ENCODE data around the gene RPS10.

DNA sequence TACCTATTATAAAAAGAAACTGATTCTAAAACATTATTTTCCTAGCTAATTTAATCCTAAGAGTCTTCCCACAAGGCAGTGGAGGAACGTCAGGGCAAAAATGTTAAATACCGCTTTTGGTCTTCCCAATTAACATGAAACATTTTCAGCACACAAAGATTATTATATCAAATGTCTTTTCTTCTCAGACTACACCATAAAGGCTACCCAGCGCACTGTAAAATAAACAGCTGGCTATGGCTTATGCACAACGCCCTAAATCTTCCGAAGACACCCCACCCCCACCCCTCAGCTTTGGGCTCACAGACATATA lies 34.4 kb downstream of the RPS10 start:
- TF ChIP-seq, protein P1, sequence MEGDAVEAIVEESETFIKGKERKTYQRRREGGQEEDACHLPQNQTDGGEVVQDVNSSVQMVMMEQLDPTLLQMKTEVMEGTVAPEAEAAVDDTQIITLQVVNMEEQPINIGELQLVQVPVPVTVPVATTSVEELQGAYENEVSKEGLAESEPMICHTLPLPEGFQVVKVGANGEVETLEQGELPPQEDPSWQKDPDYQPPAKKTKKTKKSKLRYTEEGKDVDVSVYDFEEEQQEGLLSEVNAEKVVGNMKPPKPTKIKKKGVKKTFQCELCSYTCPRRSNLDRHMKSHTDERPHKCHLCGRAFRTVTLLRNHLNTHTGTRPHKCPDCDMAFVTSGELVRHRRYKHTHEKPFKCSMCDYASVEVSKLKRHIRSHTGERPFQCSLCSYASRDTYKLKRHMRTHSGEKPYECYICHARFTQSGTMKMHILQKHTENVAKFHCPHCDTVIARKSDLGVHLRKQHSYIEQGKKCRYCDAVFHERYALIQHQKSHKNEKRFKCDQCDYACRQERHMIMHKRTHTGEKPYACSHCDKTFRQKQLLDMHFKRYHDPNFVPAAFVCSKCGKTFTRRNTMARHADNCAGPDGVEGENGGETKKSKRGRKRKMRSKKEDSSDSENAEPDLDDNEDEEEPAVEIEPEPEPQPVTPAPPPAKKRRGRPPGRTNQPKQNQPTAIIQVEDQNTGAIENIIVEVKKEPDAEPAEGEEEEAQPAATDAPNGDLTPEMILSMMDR (conservative IDR thresholded peaks at IDR 0.05 in 1 of 2, IDR thresholded peaks at IDR 0.05 in 1 of 2; ENCODE audit: low read depth in 1 of 2, low read length in 2 of 2), result no peak
- no peak for TF ChIP-seq EZH2 (IDR thresholded peaks at IDR 0.05; ENCODE audit: low read length, missing control alignments)

Measured in fibroblast of lung (primary cell).